CD4-positive, alpha-beta T cell treated with Interleukin-1 beta for 1 hour (primary cell): ENCODE results near the gene LNPEP.

Experiments used
- DNase-seq, 2 donors: peaks; one replicate each; pipeline ENCODE4 v3.0.0-alpha.2; 2020 to 2022

Gene LNPEP

GRCh38 chr5:96963267-96963666, 27.4 kb downstream of the LNPEP start:
- no peak for DNase-seq

GRCh38 chr5:96966801-96967200, 30.9 kb downstream of the LNPEP start:
- no peak for DNase-seq

GRCh38 chr5:96967400-96967799, 31.5 kb downstream of the LNPEP start:
- DNase-seq: no peak

GRCh38 chr5:96968074-96968473, 32.2 kb downstream of the LNPEP start:
- no peak for DNase-seq

GRCh38 chr5:96968614-96969013, 32.7 kb downstream of the LNPEP start:
- DNase-seq: no peak

- DNase-seq: no peak
Measured at GRCh38 chr5:96969366-96969765, 33.5 kb downstream of the LNPEP start.

GRCh38 chr5:96972599-96973334, 36.9 kb downstream of the LNPEP start:
- no peak for DNase-seq

- DNase-seq: peak in 1 of 2 donors; percentile 13
Measured at GRCh38 chr5:96973532-96974401, 37.9 kb downstream of the LNPEP start.

GRCh38 chr5:96975656-96976055, 39.8 kb downstream of the LNPEP start:
- no peak for DNase-seq

- DNase-seq: no peak
Measured at GRCh38 chr5:96977228-96977627, 41.3 kb downstream of the LNPEP start.

- DNase-seq: no peak
Measured at GRCh38 chr5:96978812-96979449, 43.1 kb downstream of the LNPEP start.

- DNase-seq: no peak
Measured at GRCh38 chr5:96984506-96985192, 48.8 kb downstream of the LNPEP start.

- no peak for DNase-seq
Measured at GRCh38 chr5:96986450-96986849, 50.6 kb downstream of the LNPEP start.

GRCh38 chr5:96990102-96990501, 54.2 kb downstream of the LNPEP start:
- no peak for DNase-seq

- DNase-seq: no peak
Measured at GRCh38 chr5:96991708-96992107, 55.8 kb downstream of the LNPEP start.

- no peak for DNase-seq
Measured at GRCh38 chr5:96993760-96994159, 57.9 kb downstream of the LNPEP start.

- no peak for DNase-seq
Measured at GRCh38 chr5:96994493-96994892, 58.6 kb downstream of the LNPEP start.

- no peak for DNase-seq
Measured at GRCh38 chr5:96995419-96995818, 59.5 kb downstream of the LNPEP start.

- peak; percentile 7 to 44 for DNase-seq
Measured at GRCh38 chr5:96997265-96997859, 61.5 kb downstream of the LNPEP start.

GRCh38 chr5:96999856-97000255, 64.0 kb downstream of the LNPEP start:
- no peak for DNase-seq

- no peak for DNase-seq
Measured at GRCh38 chr5:97000391-97000790, 64.5 kb downstream of the LNPEP start.

GRCh38 chr5:97002983-97003382, 67.1 kb downstream of the LNPEP start:
- DNase-seq: no peak
